Measurements from ENCODE around the gene ZNF76.

The ZNF76 gene

DNA sequence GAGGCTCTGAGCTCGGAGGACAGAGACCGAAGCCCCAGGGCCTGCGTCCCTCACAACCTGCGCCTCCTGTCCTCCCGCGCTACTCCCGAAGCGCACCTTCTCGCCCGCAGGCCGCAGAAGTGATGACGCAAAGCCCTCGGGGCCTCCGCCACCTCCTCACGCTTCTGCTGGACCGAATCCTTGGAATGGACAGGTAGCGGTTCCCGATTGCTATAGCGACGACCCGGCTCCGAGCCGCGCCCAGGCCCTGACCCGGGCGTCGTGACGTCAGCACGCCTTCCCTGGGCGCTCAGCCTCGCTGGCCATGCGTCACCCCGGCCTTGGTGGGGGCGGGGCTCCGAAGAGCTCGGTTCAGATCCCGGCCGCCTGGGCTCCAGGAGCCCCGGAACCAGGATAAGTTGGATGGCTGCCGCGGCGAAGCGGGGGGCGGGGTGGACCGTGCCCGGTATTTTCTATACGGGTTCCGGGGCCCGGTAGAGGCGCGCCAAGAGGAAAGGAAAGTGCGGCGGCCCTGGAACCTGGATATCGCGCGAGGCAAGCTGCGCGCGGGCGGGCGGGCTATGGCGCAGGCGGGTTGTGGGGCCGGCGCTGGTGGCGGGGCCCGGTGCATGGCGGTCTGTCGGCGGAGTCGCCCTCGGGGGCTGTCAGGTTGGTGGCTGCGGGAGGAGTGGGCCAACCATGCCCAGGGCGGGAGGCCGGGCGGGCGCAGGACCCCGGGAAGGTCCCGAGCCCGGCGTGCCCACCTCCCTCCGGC, at the start of gene ZNF76:
ZNF76 (plus strand) TSS at position 542 of the 754 bp plus-strand sequence. CDS start 21,417 bp downstream, outside the sequence.
- DNase-seq = peak; percentile 79 to 98 (median 94)

DNA sequence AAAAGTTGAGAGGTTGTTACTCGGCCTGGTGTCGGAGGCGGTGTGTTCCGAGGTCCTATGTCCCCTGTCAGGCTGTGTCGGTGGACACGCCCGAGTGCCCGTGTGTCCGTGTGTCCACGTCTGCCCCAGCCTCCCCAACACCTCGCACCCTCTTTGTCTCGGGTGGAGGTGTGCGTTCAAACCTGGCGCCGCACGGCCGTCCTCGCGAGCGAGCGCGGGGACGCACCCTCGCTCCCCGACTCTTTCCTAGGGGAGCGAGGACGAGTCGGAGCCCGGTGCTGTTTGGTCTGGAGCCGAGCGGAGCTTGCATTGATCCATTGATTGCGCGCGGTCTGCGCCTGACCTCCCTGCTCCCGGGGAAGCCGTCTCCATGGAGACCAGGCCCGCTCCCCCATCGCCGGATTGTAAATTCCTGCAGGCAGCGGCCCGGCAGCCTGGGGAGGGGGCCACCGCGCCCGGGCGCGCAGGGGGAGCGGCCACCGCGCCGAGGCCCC, 46.2 kb upstream of the ZNF76 start:
- DNase-seq = peak in 1 of 14 donors; percentile 5

DNA sequence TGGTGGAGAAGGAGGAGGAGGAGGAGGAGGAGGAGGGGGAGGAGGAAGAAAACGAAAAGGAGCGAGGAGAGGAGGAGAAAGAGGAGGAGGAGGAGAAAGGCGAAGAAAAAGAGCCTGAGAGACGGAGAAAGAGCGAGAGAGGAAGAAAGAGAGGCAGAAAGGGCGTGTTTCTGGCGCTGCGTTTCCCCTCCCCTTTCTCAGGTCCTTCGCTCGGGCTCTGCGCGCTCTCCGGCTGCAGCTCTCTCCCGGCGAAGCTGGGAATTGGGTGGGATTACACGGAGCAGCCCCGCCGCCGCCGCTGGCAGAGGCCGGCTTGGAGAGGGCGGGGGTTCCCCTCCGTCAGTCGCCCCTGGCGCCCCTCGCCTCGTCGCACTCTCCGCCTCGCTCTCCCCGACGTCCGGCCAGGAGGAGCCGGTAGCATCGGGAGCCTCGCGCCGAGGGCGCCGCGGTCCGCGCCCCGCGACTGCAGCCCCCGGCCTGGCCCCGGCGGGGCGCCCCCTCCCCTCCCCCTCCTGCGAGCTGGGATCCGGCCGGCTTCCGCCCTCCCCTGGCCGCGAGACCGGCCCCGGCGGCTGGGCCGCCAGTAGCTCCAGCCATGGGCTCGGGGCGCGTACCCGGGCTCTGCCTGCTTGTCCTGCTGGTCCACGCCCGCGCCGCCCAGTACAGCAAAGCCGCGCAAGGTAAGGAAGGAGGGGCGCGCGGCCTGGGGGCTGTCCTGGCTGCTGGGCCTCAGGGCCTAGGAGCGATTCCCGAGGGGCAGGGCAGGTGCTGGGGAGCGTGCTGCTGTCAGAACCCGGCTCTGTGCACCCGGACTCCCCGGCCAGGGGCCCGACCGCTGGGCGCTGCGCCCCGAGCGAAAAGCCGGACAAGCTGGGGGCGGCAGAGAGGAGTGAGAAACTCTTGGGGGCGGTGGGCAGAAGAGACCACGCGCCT, 45.4 kb upstream of the ZNF76 start, which contains the start of gene SCUBE3:
SCUBE3 (plus strand) TSS at position 133 of the 933 bp plus-strand sequence; CDS start at position 596, 463 bp downstream.
- peak in 1 of 14 donors; percentile 25 for DNase-seq

DNA sequence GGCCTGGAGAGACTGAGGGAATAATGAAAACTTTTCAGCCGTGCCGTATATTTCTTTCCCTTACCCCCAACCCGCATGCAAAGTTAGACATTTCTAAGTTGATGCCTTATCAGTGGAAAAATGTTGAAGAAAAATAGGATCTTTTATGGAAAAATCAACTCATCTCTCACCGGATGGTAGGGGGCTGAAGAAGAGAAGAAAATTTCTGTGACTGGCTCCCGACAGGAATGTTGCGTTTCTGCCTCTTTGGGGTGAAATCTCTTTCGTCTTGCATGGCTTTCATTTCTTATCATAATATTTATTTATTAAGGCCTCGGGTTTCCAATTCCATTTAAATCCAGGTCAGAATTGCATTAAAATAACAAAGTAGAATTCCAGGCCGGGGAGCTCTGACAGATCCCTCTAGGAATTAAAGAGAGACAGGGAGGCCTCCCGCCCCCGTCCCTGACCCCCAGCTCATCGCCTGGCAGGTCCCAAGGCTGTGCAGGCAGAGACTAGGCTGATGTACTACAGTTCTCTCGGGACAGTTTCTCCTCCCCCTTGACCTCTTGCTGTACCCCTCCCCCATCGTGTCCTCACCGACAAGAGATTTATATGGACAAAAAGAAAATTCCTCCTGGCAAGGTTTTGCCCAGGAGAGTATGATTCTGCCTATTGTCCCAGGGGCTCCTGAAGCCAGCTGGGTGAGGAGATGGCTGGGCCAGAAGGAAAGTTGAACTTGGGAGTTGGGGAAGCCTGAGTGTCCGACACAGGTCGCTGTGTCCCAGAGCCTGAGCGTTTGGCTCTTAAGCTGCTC, 44.5 kb upstream of the ZNF76 start:
- no peak for DNase-seq

DNA sequence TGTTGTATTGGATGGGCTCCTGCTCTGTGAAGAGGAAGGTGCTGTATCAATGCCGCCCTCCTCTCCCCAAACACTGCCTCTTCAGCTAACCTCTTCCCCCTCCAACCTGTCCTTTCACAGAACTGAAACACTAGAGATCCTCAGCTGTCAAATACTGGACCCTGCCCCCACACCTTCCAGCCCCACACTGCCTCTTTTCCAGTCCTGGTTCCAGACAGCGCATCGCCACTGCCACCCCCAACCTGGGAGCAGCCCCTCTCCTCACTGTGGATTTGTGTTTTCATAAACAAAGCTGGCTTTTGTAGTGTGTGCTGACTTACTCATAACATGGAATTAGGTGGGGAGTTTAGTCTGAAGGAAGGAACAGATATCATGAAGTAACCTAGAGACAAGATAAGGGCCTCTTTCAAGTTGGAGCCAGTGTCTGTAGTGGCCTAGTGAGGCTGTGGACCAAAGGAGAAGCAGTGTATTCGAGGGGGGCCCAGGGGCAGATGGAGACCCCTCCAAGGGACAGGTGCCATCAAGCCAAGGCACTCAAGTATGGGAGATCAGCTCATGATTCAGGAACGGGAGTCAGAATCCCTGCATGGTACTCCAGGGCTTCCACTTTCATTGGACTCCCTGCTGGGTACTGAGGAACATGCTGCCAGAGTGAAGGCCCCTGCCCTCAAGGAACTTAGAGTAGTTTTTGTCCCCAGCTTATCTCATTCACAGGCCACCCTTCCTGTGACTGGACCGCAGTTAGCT, 43.7 kb upstream of the ZNF76 start:
- no peak for DNase-seq

DNA sequence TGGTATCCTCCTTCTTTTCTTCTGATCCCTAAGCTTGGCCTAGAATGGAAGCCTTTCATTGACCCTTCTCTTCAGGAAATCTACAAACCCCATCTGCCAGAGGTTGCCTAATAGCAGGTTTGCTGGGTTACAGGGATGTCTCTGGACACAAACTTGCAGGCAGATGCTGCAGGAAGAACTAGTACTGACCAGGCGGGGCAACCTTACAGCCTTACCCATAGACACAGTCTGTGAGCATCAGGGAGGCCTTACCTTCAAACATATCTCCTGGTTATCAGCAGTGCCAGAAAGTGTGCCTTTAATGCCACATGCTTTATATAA, 43.2 kb upstream of the ZNF76 start:
- no peak for DNase-seq

DNA sequence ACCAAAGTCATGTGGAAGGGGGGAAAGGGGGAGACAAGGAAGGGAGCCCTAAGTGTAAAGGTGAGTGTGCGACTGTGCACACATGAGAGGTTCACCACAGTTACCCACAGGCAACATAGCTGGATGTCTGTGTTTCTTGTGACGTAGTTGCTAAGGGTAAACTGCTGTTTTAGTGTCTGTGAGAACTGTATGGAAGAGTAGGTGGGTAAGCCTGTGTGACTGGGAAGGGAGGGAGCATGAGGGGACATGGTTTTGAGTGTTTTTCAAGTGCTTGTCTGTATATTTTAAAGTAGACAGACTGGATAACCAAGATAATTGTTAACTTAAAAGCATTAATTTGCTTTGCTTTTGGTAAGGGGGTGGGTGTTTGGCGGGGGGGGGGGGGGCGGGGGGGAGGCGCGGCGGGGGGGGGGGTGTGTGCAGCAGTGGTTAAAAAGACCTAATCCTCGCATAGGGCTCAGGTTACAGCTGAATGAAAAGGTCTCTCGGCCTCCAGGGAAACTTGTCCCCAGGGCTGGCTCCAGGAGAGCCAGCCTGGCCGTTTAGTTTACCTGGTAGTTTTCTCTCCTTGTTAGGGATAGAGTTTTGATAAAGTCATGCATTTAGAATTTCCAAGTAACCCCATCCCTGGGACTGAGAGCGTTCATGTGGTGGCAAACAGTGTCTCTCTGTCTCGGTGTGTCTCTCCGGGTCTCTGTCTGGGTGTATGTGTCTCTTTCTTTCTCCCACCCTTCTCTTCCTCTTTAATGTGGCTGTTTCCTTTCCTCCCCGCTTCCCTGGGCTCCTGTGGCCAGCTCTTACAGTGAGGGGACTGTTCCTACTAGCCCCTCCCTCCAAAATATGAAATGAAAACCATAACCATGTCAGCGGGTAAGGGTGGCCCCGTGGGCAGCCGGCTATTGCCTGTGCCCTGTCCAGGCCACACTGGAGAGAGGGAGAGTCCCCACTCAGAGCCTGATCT, 42.4 kb upstream of the ZNF76 start:
- no peak for DNase-seq

DNA sequence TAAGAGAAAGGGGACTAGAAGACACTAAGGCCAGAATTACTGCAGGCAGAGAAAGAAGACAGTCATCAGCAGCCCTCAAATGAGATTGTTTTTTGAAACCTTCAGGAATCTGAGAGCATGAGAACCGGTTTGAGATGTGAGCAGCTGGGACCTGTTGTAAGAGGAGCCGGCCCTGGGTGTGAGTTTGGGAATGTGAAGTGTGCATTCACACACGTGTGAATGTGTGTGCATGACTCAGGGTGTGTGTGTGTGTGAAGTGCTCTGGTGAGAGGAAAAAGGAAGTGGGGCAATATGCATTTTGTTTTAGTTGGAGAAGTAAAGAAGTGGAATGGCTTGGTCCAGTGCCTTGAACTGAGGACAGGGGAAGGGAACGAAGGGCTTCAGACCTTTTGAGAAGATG, 41.5 kb upstream of the ZNF76 start:
- DNase-seq = no peak

DNA sequence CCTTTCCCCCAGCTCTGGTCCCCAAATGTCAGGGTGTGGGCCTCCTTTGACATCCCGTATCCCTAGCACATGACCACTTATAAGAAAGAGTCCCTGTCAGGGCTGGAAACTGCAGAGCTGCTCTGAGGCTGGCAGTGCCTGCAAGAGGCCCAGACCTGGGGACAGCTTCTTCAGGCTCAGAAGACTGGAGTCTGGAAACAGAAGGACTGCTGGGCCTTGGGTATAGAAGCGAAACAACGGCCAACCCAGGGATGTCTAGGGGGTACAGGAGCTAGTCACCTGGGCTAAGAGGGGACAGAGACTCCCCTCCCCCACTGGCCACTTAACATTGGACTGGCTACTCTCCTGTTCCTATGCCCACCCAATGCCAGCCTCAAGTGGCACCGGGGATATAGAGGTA, 41.1 kb upstream of the ZNF76 start:
- no peak for DNase-seq

DNA sequence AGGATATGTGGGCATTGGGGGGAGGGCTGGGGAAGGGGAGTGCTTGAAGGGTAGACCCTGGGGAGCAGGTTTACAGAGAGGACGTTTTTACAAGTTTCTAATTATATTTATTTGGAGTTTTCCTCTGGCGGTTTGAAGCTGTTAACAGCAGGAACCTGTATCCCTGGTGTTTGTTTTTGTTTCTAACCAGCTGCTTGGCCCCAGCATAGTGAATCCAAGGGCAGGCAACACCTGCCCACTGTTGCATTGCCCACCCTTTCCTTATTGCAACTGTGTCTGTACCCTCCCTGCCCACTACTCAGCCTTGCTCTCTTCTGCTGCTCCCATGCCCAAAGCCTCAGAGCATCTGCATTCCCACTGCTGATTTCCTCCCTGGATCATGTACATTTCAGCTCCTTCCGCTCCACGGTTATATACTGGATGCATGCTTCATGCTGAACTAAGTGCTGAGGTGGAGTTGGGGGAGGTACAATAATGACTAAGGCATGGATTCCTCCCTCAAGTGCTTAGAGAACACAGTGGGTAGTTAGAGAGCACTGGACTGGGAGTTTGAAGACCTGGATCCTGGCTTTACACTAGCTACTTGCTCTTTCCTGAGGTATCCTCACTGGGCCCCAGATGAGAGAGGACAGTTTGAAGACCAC, 39.7 kb upstream of the ZNF76 start:
- no peak for DNase-seq

DNA sequence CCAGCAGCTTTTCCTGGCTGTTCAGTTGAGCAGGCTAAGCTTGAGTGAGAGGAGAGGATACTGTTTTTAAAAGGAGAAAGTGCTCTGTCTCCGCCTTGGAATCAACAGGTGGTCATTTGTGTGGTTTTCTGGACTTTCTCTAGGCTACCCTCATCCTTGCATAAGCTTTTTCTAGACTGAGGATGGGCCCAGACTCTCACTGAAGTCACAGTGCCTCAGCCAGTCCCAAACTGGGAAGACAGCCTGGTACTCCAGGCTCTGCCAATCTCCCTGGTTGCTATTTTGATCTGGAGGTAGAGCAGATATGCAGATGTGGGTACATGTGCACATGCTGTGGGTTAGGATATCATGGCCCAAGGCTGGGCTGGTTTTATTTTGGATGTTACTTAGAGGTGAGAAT, 38.8 kb upstream of the ZNF76 start:
- DNase-seq = no peak

DNA sequence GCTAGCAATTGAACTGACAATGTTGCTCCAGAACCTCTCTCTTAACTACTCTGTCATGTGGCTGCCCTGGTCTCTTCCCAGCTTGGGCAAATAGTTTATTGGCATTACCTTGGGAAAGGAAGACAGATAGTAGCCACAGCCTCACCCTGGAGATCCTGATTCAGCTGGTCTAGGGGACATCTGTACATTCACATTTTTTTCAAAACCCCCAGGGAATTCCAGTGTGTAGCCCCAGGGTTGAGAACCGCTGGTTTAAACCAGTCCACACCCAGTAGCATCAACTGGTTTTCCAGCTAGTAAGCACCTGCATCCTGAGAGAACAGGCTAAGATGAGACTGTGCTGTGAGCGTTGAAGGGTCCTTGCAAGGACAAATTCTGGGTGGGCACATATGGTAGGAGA, 36.1 kb upstream of the ZNF76 start:
- no peak for DNase-seq

DNA sequence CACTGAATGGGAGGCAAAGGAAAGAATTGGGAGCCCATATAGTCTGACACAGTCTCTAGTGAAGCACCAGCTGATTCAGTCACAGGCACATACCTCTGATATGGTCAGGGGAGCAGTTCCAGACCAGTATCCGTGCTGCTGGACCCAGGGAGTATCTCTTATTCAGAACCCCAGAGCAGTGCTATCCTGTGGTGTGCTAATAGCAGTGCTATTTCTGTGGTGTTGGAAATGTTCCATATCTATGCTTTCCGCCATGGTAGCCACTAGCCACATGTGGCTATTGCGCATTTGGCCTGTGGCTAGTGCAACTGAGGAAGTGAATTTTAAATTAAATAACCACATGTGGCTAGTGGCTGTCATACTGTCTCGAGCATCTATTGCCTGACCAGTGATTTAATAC, 34.8 kb upstream of the ZNF76 start:
- DNase-seq = no peak

DNA sequence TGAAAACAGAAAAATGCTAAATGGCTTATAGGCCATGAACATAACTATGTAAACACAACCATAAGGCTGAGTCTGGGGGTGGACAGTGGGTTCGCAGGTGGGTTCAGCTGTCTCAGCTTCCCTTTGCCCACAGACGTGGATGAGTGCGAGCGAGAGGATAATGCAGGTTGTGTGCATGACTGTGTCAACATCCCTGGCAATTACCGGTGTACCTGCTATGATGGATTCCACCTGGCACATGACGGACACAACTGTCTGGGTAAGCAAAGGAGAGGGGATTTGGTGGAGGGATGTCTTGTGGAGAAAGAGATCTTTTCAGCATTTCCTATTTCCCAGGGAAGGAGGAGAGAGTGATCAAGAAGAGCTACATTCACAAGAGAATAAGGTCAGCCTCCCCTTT, 31.1 kb upstream of the ZNF76 start:
- DNase-seq = no peak

DNA sequence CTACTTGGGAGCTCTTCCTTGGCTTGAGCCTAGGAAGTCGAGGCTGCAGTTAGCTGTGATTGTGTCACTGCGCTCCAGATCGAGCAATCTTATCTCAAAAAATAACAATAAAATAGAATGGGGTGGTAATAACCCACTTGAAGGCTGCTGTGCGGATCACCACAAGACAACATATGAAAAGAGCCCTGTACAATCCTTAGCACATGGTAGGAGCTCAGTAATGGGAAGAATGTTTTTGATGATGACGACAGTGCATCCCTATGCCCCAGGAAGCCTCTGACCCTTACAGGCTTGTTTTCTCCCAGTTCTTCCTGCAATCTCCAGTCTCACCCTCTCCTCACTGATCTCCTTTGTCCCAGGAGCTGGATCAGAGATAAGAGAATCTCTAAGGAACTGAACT, 30.2 kb upstream of the ZNF76 start:
- DNase-seq = no peak

DNA sequence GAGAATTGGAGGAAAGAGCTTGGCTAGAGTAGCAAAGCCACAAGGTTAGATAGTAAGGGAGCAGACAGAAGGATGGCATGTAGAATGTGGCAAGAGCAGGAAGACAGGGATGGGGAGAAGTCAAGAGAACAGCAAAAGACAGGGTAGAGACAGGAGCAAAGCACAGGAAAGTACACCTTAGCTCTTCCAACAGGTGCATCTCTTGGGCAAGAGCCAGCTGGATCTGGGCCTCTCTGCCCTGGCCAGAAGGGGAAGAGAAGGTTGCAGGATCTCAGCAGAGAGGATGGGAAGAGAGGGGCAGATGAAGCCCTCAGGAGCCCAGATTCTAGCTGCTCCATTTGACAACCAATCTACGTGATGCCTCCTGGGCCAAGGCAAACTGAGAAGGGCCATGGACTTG, 29.0 kb upstream of the ZNF76 start:
- no peak for DNase-seq

DNA sequence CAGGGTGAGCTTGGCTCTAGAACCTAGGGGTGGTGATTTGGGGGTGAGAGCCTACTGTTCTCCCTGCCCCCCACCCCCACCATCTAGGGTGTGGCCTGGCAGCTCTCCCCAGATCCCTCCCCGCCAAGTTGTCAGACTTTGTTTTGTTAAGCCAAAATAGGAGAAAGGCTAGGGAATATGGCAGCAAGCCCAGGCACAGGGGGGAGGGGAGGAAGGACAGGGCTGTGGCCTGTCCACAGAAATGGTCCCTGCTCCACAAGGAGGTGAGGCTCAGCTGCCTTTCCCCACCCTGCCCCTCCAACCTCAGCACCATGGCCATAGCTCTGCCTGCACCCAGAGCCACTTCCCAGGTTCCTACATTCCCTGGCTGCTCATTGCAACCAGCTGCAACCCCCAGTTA, 28.6 kb upstream of the ZNF76 start:
- peak in 7 of 14 donors; percentile 16 to 43 (median 34) for DNase-seq

DNA sequence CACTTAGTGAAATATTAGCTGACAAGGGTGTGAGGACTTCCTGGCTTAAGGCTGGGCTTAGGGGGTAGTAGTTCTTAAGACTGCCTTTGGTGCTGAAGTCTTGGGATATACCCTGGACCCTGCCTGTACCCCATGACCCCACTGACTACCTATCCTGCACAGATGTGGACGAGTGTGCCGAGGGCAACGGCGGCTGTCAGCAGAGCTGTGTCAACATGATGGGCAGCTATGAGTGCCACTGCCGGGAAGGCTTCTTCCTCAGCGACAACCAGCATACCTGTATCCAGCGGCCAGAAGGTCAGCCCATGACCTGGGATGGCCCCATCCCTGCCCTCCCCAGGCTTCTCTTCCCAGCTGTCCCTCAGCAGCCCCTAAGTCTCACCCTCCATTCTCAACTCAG, 28.0 kb upstream of the ZNF76 start:
- no peak for DNase-seq

DNA sequence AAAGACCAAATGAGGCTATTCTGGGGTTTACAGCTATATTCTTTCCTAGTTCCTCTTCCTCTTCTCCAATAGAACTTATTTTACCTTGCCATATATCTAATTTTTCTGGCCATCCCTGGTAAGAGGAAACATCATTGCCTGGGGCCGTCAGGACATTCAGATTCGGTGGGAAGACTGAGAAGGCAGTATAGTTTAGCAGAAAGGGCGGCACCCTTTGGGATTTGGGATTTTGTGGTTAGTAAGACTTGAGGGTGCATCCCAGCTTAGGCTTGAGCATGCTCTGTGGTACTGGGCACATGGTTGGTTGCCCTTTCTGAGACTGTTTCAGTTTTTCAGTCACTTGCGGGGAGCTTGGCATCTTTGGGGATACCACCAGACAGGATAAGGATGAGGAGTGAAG, 24.6 kb upstream of the ZNF76 start:
- no peak for DNase-seq

DNA sequence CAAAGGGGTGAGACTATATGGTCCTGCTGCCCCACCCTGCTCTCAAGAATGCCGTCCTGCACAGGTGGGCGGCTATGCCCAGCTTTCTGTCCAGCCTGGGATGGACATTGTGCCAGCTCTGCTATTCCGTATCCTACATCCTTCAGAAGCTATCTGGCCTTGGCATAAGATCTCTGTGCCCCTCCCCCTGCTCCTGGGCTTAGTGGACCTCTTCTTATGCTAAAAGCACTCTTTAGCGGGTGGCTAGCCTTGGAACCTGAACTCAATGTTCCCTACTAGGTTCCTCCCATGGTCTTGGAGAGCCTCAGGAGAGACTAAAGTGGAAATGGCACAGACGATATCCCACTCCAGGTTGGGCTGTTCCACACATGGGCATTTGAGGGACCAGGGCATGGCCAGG, 23.3 kb upstream of the ZNF76 start:
- no peak for DNase-seq

All from C1 segment of cervical spinal cord (tissue), 14 donors.